IMR-90 (cell line): ENCODE measurements around the gene NR2F2. TPM values are rescaled to one million over a fixed set of nuclear protein-coding genes. Genes with fewer than 3 reads are reported as not detected.
A peak's percentile ranks its signal among the peaks of the same experiment; 100 is the strongest.

Source experiments
- ATAC-seq: fragments of 200-7000 bp; cut with Tn5 transposase; 2 replicates; pipeline ENCODE4 v1.9.1; 2020; ENCODE audit warnings: low read depth, mild to moderate bottlenecking, moderate library complexity
- BruUV-seq: library from RNA; stranded (reverse); fragments of 400-500 nt; replicated peaks from 2 replicates; lab custom pipeline; 2021; lab: Mats Ljungman, UMichigan
- CTCF ChIA-PET: fragments of 300-600 bp; formaldehyde crosslinking; extraction: SDS; loops from one replicate; lab custom pipeline; 2021; ENCODE audit warnings: antibody characterized with exemption; lab: Yijun Ruan, JAX
- POLR2A ChIA-PET: fragments of 300-600 bp; sonication (Branson Sonifier 250); formaldehyde crosslinking; loops from one replicate; lab custom pipeline; 2022; ENCODE audit warnings: antibody characterized with exemption; ENCODE audit not compliant: unreplicated experiment; lab: Charles Lee
- DNase-seq: peaks from one replicate; pipeline ENCODE4 v3.0.0; 2013
- H2AFZ ChIP-seq: replicated peaks from 2 replicates; pipeline ENCODE3; 2013; ENCODE audit warnings: low read length, mild to moderate bottlenecking; ENCODE audit not compliant: poor library complexity
- H2AK5ac ChIP-seq: 2 replicates; pipeline ENCODE4 v1.6.1; 2013; ENCODE audit warnings: low read depth, low read length, inconsistent platforms
- H2AK9ac ChIP-seq: replicated peaks from 2 replicates; pipeline ENCODE3; 2013; ENCODE audit warnings: mild to moderate bottlenecking, low read depth, low read length, moderate library complexity; ENCODE audit not compliant: poor library complexity
- H2BK120ac ChIP-seq: 2 replicates; pipeline ENCODE4 v1.6.1; 2013; ENCODE audit warnings: low read depth, low read length, inconsistent platforms
- H2BK15ac ChIP-seq: 3 replicates; pipeline ENCODE4 v1.6.1; 2013; ENCODE audit warnings: low read depth, low read length, inconsistent platforms
- H2BK20ac ChIP-seq: 2 replicates; pipeline ENCODE4 v1.6.1; 2013; ENCODE audit warnings: low read depth, mild to moderate bottlenecking, inconsistent platforms, low read length, moderate library complexity
- H2BK5ac ChIP-seq: 2 replicates; pipeline ENCODE4 v1.6.1; 2013; ENCODE audit warnings: mild to moderate bottlenecking, low read depth, low read length, inconsistent platforms; ENCODE audit not compliant: poor library complexity, severe bottlenecking
- H3K14ac ChIP-seq: replicated peaks from 2 replicates; pipeline ENCODE4 v1.6.1; 2013; ENCODE audit warnings: low read depth, low read length, inconsistent platforms
- H3K18ac ChIP-seq: 2 replicates; pipeline ENCODE4 v1.6.1; 2013; ENCODE audit warnings: low read depth, low read length, control low read depth
- H3K23ac ChIP-seq: 2 replicates; pipeline ENCODE4 v1.6.1; 2013; ENCODE audit warnings: low read depth, low read length, inconsistent platforms
- H3K27ac ChIP-seq: 2 replicates; pipeline ENCODE4 v1.5.1; 2013; ENCODE audit warnings: mild to moderate bottlenecking, control low read depth, low read length; ENCODE audit not compliant: insufficient read depth
- H3K27me3 ChIP-seq: 2 replicates; pipeline ENCODE4 v1.6.1; 2013; ENCODE audit warnings: low read length; ENCODE audit not compliant: control insufficient read depth, insufficient read depth
- H3K36me3 ChIP-seq: 2 replicates; pipeline ENCODE4 v1.6.1; 2013; ENCODE audit warnings: low read length, mixed read lengths; ENCODE audit not compliant: control insufficient read depth, insufficient read depth
- H3K4ac ChIP-seq: 2 replicates; pipeline ENCODE4 v1.6.1; 2013; ENCODE audit warnings: low read depth, low read length, inconsistent platforms
- H3K4me1 ChIP-seq: 2 replicates; pipeline ENCODE4 v1.6.1; 2013; ENCODE audit warnings: low read length, mixed read lengths; ENCODE audit not compliant: control insufficient read depth, insufficient read depth
- H3K4me2 ChIP-seq: 2 replicates; pipeline ENCODE4 v1.6.1; 2013; ENCODE audit warnings: low read depth, mild to moderate bottlenecking, control low read depth, low read length, moderate library complexity
- H3K4me3 ChIP-seq: 2 replicates; pipeline ENCODE4 v1.5.1; 2013; ENCODE audit warnings: low read depth, mild to moderate bottlenecking, control low read depth, low read length, moderate library complexity; ENCODE audit not compliant: insufficient read depth
- H3K56ac ChIP-seq: 2 replicates; pipeline ENCODE4 v1.6.1; 2013; ENCODE audit warnings: low read length, inconsistent platforms; ENCODE audit not compliant: insufficient read depth; ENCODE audit errors: extremely low read depth
- H3K79me1 ChIP-seq, 2 experiments: 2 replicates each; pipeline ENCODE4 v1.6.1; 2013; ENCODE audit warnings: low read length in 2 of 2, inconsistent platforms in 1 of 2, low read depth in 1 of 2
- H3K9ac ChIP-seq: 2 replicates; pipeline ENCODE4 v1.6.1; 2013; ENCODE audit warnings: low read depth, low read length, control low read depth
- H3K9me1 ChIP-seq: 2 replicates; pipeline ENCODE4 v1.6.1; 2013; ENCODE audit warnings: low read length, inconsistent platforms; ENCODE audit not compliant: insufficient read depth
- H3K9me3 ChIP-seq: 2 replicates; pipeline ENCODE4 v1.6.1; 2013; ENCODE audit warnings: low read length; ENCODE audit not compliant: control insufficient read depth, insufficient read depth
- H4K20me1 ChIP-seq: 2 replicates; pipeline ENCODE4 v1.6.1; 2013; ENCODE audit warnings: low read length, inconsistent platforms; ENCODE audit not compliant: insufficient read depth
- H4K5ac ChIP-seq: 2 replicates; pipeline ENCODE4 v1.6.1; 2013; ENCODE audit warnings: mild to moderate bottlenecking, low read depth, low read length, control low read depth
- H4K8ac ChIP-seq, 2 experiments: 2 replicates each; pipeline ENCODE4 v1.6.1; 2013; ENCODE audit warnings: low read depth in 2 of 2, low read length in 2 of 2, control low read depth in 1 of 2, inconsistent platforms in 1 of 2
- H4K91ac ChIP-seq: 2 replicates; pipeline ENCODE4 v1.6.1; 2013; ENCODE audit warnings: low read depth, low read length, inconsistent platforms; ENCODE audit not compliant: insufficient read depth
- BHLHE40 ChIP-seq: fragments of 150-350 bp; IDR thresholded peaks from 2 replicates; pipeline ENCODE4 v1.6.1; 2016; ENCODE audit warnings: mild to moderate bottlenecking, low read depth, low read length
- CEBPB ChIP-seq: IDR thresholded peaks from 2 replicates; pipeline ENCODE4 v1.6.1; 2012; ENCODE audit warnings: low read depth, low read length, improper control_type of control experiment
- CHD1 ChIP-seq: IDR thresholded peaks from 2 replicates; pipeline ENCODE4 v1.6.1; 2012; ENCODE audit warnings: low read depth, low read length, improper control_type of control experiment
- FOS ChIP-seq: fragments of 150-350 bp; IDR thresholded peaks from 2 replicates; pipeline ENCODE4 v1.6.1; 2016; ENCODE audit warnings: low read depth, low read length
- MAFK ChIP-seq: IDR thresholded peaks from 2 replicates; pipeline ENCODE4 v1.6.1; 2012; ENCODE audit warnings: low read depth, low read length, improper control_type of control experiment
- MAZ ChIP-seq: IDR thresholded peaks from 2 replicates; pipeline ENCODE4 v1.6.1; 2012; ENCODE audit warnings: low read depth, mild to moderate bottlenecking, low read length, improper control_type of control experiment, moderate library complexity, borderline replicate concordance
- MXI1 ChIP-seq: IDR thresholded peaks from 2 replicates; pipeline ENCODE4 v1.6.1; 2012; ENCODE audit warnings: low read depth, mild to moderate bottlenecking, low read length, moderate library complexity, borderline replicate concordance
- NFE2L2 ChIP-seq: fragments of 150-350 bp; IDR thresholded peaks from 2 replicates; pipeline ENCODE4 v1.6.1; 2016; ENCODE audit warnings: low read depth, mild to moderate bottlenecking, low read length
- POLR2A ChIP-seq: IDR thresholded peaks from 2 replicates; pipeline ENCODE4 v1.6.1; 2012; ENCODE audit warnings: mild to moderate bottlenecking, low read depth, low read length
- RAD21 ChIP-seq: IDR thresholded peaks from 2 replicates; pipeline ENCODE4 v1.6.1; 2012; ENCODE audit warnings: low read length, improper control_type of control experiment
- RCOR1 ChIP-seq: IDR thresholded peaks from 2 replicates; pipeline ENCODE4 v1.6.1; 2012; ENCODE audit warnings: mild to moderate bottlenecking, low read length, improper control_type of control experiment; ENCODE audit not compliant: insufficient replicate concordance
- RFX5 ChIP-seq: IDR thresholded peaks from 2 replicates; pipeline ENCODE4 v1.8.0; 2012; ENCODE audit warnings: low read depth, mild to moderate bottlenecking, low read length, moderate library complexity
- SMC3 ChIP-seq: fragments of 150-350 bp; IDR thresholded peaks from 2 replicates; pipeline ENCODE4 v1.6.1; 2016; ENCODE audit warnings: low read depth, mild to moderate bottlenecking, antibody characterized with exemption, low read length, moderate library complexity
- WGBS, 2 experiments: methylation state at CpG; one replicate each; pipeline versions ENCODE4 v1.1.5 to v1.1.7; 2013; ENCODE audit warnings: missing lambda C conversion rate in 2 of 2; ENCODE audit not compliant: insufficient read length in 1 of 2; ENCODE audit errors: extremely low coverage in 2 of 2; 5-methylcytosine and 5-hydroxymethylcytosine counted together
- dilution Hi-C: fragments of 300-500 bp; cut with HindIII; formaldehyde crosslinking; loops from one replicate; pipeline ENCODE4 v1.14.3; 2018; ENCODE audit warnings: low sequenced_read_pairs; ENCODE audit not compliant: unreplicated experiment
- in situ Hi-C: fragments of 300-500 bp; cut with MboI; formaldehyde crosslinking; loops from 3 replicates; pipeline ENCODE4 v1.14.3; 2019; ENCODE audit warnings: low sequenced_read_pairs, inconsistent platforms, mixed read lengths
- intact Hi-C: fragments of 100-400 bp; cut with micrococcal nuclease; formaldehyde crosslinking; loops from 2 replicates; pipeline ENCODE4 v1.10.0; 2022
- polyA plus RNA-seq, 3 experiments: library from polyadenylated mRNA; depleted of rRNA; stranded (reverse); fragments of >200 nt; gene quantifications; 2 replicates each; pipeline ENCODE4 v1.2.3, GENCODE V29; 2012; ENCODE audit warnings: low replicate concordance in 1 of 3
- total RNA-seq: library from RNA; depleted of rRNA; stranded (reverse); fragments of >200 nt; gene quantifications from 2 replicates; pipeline ENCODE4 v1.2.3, GENCODE V29; 2012
- TF ChIP-seq, protein P1 (sequence below): conservative IDR thresholded peaks from 2 replicates; pipeline ENCODE4 v1.5.1; 2012; ENCODE audit warnings: mild to moderate bottlenecking, low read depth, low read length, improper control_type of control experiment
- TF ChIP-seq, protein P2 (sequence below): fragments of 150-350 bp; IDR thresholded peaks from 2 replicates; pipeline ENCODE4 v1.6.1; 2017; ENCODE audit warnings: mild to moderate bottlenecking, antibody characterized with exemption, low read length, low read depth
- TF ChIP-seq, protein P3 (sequence below): fragments of 150-350 bp; IDR thresholded peaks from 2 replicates; pipeline ENCODE4 v1.6.1; 2016; ENCODE audit warnings: low read depth, mild to moderate bottlenecking, low read length, moderate library complexity, borderline replicate concordance

NR2F2 gene
- total and polyA plus RNA-seq, 2 of the 4 experiments (the other 2 are of a cell fraction) = 20.3 to 161 TPM

DNA sequence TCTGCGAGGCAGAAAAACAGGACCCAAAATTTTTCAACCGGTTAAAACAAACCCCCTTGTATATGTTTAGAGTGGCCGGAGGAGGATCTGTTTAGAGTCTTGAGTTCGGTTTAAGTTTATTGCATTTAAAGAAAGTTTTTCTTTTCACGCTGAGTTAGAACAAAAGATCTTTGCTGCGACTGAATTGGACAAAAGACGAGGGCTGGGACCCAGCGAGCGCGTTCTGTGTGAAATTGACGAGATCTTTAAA, 9.8 kb downstream of the NR2F2 start:
- no peak overlapping the region for H2AK9ac ChIP-seq
- in situ Hi-C loops = loop anchor here (10.0 to 25.0 kb wide), 3 partner anchors 778 to 1315 kb away; no protein-coding TSS in a partner anchor
- peak overlapping the region; percentile 93 for H3K23ac ChIP-seq
- H2BK120ac ChIP-seq = peak overlapping the region; percentile 60; the same call in 1 of the 2 replicates
- peak overlapping the region; percentile 69 for H3K18ac ChIP-seq
- H3K9me3 ChIP-seq = no peaks in the 10 kb centered on the region
- intact Hi-C loops = no loop called here
- no peaks in the 10 kb centered on the region for H3K79me1 ChIP-seq
- H3K27me3 ChIP-seq = no peaks in the 10 kb centered on the region
- H2BK20ac ChIP-seq = no peak overlapping the region
- H4K20me1 ChIP-seq = peaks cover 20% of the 10 kb centered on the region
- BruUV-seq = no TSS peak
- peak overlapping the region; percentile 88 for H3K27ac ChIP-seq
- peak overlapping the region; percentile 71 for H4K91ac ChIP-seq
- dilution Hi-C loops = no loop called here
- CTCF ChIA-PET = interaction anchor here (0.6 kb wide), 1 partner anchor 1040 kb away, joined by 3 read pairs; no protein-coding TSS in a partner anchor
- H3K9me1 ChIP-seq = no peaks in the 10 kb centered on the region
- WGBS, 2 experiments = no CpG with 5 or more reads among the region's 11 CpGs
- peak overlapping the region; percentile 49 to 71; a peak in 2 of 4 replicates for H4K8ac ChIP-seq
- H3K56ac ChIP-seq = peak overlapping the region; percentile 97
- peak overlapping the region; percentile 78 for H4K5ac ChIP-seq
- peak overlapping the region; percentile 96 for H2BK5ac ChIP-seq
- POLR2A ChIA-PET = interaction anchor here (0.6 to 1.9 kb wide), 7 partner anchors 10 to 1081 kb away, joined by 3 to 13 read pairs (median 5); partner anchors contain the start of gene NR2F2
- H3K9ac ChIP-seq = peak overlapping the region; percentile 96
- no peak for TF ChIP-seq BHLHE40
- TF ChIP-seq POLR2A = no peak
- TF ChIP-seq CHD1 = no peak
- no peak for TF ChIP-seq SMC3
- TF ChIP-seq, protein P1, sequence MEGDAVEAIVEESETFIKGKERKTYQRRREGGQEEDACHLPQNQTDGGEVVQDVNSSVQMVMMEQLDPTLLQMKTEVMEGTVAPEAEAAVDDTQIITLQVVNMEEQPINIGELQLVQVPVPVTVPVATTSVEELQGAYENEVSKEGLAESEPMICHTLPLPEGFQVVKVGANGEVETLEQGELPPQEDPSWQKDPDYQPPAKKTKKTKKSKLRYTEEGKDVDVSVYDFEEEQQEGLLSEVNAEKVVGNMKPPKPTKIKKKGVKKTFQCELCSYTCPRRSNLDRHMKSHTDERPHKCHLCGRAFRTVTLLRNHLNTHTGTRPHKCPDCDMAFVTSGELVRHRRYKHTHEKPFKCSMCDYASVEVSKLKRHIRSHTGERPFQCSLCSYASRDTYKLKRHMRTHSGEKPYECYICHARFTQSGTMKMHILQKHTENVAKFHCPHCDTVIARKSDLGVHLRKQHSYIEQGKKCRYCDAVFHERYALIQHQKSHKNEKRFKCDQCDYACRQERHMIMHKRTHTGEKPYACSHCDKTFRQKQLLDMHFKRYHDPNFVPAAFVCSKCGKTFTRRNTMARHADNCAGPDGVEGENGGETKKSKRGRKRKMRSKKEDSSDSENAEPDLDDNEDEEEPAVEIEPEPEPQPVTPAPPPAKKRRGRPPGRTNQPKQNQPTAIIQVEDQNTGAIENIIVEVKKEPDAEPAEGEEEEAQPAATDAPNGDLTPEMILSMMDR = no peak
- TF ChIP-seq FOS = no peak
- TF ChIP-seq RAD21 = no peak
- TF ChIP-seq, protein P2, sequence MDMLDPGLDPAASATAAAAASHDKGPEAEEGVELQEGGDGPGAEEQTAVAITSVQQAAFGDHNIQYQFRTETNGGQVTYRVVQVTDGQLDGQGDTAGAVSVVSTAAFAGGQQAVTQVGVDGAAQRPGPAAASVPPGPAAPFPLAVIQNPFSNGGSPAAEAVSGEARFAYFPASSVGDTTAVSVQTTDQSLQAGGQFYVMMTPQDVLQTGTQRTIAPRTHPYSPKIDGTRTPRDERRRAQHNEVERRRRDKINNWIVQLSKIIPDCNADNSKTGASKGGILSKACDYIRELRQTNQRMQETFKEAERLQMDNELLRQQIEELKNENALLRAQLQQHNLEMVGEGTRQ = no peak
- no peak for TF ChIP-seq CEBPB
- TF ChIP-seq RCOR1 = no peak
- TF ChIP-seq MXI1 = no peak
- no peak for TF ChIP-seq RFX5
- no peak for TF ChIP-seq MAFK
- TF ChIP-seq, protein P3, sequence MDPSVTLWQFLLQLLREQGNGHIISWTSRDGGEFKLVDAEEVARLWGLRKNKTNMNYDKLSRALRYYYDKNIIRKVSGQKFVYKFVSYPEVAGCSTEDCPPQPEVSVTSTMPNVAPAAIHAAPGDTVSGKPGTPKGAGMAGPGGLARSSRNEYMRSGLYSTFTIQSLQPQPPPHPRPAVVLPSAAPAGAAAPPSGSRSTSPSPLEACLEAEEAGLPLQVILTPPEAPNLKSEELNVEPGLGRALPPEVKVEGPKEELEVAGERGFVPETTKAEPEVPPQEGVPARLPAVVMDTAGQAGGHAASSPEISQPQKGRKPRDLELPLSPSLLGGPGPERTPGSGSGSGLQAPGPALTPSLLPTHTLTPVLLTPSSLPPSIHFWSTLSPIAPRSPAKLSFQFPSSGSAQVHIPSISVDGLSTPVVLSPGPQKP = no peak
- no peak for TF ChIP-seq MAZ
- no peak for TF ChIP-seq NFE2L2
- H3K4ac ChIP-seq = peak overlapping the region; percentile 84
- H3K36me3 ChIP-seq = peaks cover 39% of the 10 kb centered on the region
- no peak overlapping the region for H2AFZ ChIP-seq
- H3K14ac ChIP-seq = peak overlapping the region; percentile 96
- peak overlapping the region; percentile 99 for H3K4me2 ChIP-seq
- 0 out of 2 replicates have a peak overlapping the region, but pooled peaks have one; percentile 35 for H2AK5ac ChIP-seq
- ATAC-seq (no peak), DNase-seq (no peak)
- peaks cover 29% of the 10 kb centered on the region for H3K4me1 ChIP-seq
- peak overlapping the region; percentile 61; the same call in 1 of the 3 replicates for H2BK15ac ChIP-seq
- H3K4me3 ChIP-seq = peak overlapping the region; percentile 84
